Measurements from ENCODE around the gene SACS.
"Not testable (repeated sequence)": the region's sequence is repeated elsewhere in the genome, so short reads cannot be mapped to it uniquely, and the experiment has no call there.

The SACS gene

DNA sequence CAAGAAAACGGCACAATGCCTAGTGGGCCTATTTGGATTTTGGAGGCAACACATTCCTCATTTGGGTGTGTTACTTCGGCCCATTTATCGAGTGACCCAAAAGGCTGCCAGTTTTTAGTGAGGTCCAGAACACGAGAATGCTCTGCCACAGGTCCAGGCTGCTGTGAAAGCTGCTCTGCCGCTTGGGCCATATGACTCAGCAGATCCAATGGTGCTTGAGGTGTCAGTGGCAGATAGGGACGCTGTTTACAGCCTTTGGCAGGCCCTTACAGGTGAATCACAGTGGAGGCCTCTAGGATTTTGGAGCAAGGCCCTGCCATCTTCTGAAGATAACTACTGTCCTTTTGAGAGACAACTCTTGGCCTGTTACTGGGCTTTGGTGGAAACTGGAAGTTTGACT, 118.7 kb downstream of the SACS start:
- in situ Hi-C loops (cut with MboI; ENCODE audit: low sequenced_read_pairs), result not testable (repeated sequence)

DNA sequence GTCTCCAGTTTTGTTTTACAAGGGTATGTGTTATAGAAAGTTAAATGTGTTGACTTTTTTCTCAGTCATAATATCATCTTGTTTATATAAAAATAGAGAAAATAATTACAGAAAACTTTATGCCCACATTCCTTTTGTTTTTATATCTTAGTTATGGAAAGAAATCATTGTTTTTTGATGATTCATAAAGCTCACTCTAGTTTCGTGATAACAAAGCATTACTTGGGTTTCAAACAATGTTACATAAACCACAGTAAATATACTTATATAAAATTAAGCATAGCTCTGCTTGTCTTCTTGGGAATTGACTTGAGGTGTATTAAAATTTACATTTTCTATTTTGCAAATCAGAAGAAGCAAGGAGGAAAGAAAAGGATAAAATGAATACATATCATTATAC, 140.9 kb downstream of the SACS start:
- in situ Hi-C loops (cut with MboI; ENCODE audit: low sequenced_read_pairs), result no loop called here

DNA sequence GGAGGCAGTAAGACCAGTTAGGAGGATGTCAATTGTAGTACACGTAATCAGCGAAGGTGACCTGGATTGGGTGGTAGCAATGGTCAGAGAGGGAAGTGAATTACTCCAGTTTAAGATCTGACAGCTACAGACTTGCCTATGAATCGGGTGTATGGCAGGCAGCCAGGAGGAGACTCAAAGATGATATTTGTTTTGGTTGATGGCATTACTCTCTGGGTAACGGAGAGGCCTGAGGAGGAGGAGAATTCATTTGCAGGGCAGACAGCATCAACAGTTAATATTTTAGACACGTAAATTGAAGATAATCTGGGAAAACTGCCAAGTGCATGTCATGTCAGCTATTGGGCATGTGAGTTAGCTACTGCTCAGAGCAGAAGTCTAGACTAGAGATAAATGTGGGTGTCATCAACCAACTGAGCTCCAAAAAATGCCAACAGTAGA, 143.6 kb downstream of the SACS start:
- in situ Hi-C loops (cut with MboI; ENCODE audit: low sequenced_read_pairs), result no loop called here

DNA sequence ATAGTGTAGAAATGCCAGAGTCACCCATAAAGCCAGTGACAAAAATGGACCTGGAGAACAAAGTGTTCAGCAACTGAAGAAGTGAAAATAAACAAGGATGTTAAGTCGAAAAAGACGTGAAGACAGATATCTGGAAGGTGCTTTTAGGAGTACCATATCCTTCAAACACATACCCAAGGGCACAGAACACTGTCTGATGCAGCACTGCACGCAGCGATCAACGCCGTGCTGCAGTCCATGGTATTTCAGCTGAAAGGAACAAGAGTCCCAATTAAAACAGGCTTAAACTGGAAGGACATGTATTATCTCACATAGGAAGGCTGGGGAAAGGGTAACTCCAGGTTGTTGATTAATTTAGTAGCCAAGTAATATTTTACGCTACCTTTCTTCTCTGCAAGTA, 144.5 kb downstream of the SACS start:
- in situ Hi-C loops (cut with MboI; ENCODE audit: low sequenced_read_pairs), result no loop called here

DNA sequence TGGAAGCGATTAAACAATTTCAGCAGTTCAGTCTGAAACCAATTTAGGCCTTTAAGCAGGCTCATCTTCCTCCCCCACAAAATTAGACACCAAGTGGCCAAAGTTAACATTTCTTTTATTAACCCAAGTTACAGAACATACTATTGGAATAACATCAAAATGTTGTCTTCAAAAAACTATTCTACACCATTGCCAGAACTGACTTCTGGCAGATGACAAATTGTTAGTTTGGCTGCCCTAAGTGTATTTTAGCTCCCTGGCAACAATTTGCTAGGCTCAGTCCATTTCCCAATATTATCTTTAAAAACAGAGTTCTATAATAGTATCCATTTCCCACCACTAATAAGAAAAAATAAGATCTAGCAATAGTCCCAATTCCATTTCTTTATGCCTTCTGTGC, 144.9 kb downstream of the SACS start:
- in situ Hi-C loops (cut with MboI; ENCODE audit: low sequenced_read_pairs), result no loop called here

DNA sequence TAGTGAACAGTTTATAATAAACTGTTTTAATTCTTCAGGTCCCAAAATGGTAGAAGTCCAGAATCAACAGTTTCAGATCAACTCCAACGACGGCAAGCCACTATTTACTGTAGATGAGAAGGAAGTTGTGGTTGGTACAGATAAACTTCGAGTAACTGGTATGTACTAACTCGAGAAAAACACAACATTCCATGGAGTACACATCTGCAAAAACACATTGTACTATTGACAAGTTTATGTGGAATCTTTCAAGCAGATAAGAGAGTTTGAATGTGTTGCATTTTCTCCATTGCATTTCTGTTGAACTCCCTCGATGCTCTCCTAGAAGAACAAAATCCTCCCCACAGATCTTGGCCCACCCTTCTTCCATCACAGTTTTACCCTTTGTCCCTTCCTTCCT, 154.2 kb downstream of the SACS start:
- in situ Hi-C loops (cut with MboI; ENCODE audit: low sequenced_read_pairs), result no loop called here
